GM12878 (cell line): Measurements from ENCODE around the gene VCL. TPM values are rescaled to one million over a fixed set of nuclear protein-coding genes. Genes with fewer than 3 reads are reported as not detected.

Experiments
- ATAC-seq: fragments of 200-7000 bp; cut with Tn5 transposase; 3 replicates; pipeline ENCODE4 v1.9.1; 2020; ENCODE audit warnings: mild to moderate bottlenecking, moderate library complexity
- BruUV-seq: library from RNA; stranded (reverse); fragments of 400-500 nt; replicated peaks from 2 replicates; lab custom pipeline; 2021; lab: Mats Ljungman, UMichigan
- CTCF ChIA-PET: fragments of 300-600 bp; sonication (Branson Sonifier 250); formaldehyde crosslinking; extraction: SDS; loops from one replicate; lab custom pipeline; 2021; ENCODE audit warnings: inconsistent platforms; lab: Yijun Ruan, JAX
- POLR2A ChIA-PET: fragments of 350-600 bp; formaldehyde crosslinking; extraction: SDS; loops from one replicate; lab custom pipeline; 2021; ENCODE audit warnings: inconsistent platforms; lab: Charles Lee
- RAD21 ChIA-PET: fragments of 300-600 bp; sonication (Branson Sonifier 250); formaldehyde crosslinking; loops from one replicate; lab custom pipeline; 2023; ENCODE audit warnings: antibody characterized with exemption; ENCODE audit not compliant: unreplicated experiment; lab: Charles Lee
- SMC1A ChIA-PET: fragments of 300-600 bp; sonication (Branson Sonifier 250); formaldehyde crosslinking; loops from one replicate; lab custom pipeline; 2023; ENCODE audit not compliant: unreplicated experiment, uncharacterized antibody; lab: Charles Lee
- DNase-seq: peaks from one replicate; pipeline ENCODE4 v3.0.0-alpha.2; 2011; ENCODE audit warnings: low read depth, low spot score
- FAIRE-seq: peaks from 3 replicates; lab custom pipeline; 2011; peaks lifted over from hg19 to GRCh38; lab: Jason Lieb, UNC
- H2AFZ ChIP-seq: 2 replicates; pipeline ENCODE4 v1.6.0; 2011; ENCODE audit warnings: low read depth, low read length, control low read depth; ENCODE audit not compliant: control insufficient read depth
- H3K27ac ChIP-seq: 2 replicates; pipeline ENCODE4 v1.5.1; 2011; ENCODE audit warnings: control low read depth; ENCODE audit not compliant: control insufficient read depth, insufficient read depth
- H3K27me3 ChIP-seq, 2 experiments: replicated peaks in 1 of 2; 2 replicates each; pipeline versions ENCODE4 v1.6.0 to v1.6.1; 2011; ENCODE audit warnings: low read length in 1 of 2; ENCODE audit not compliant: control insufficient read depth in 2 of 2, insufficient read depth in 2 of 2
- H3K36me3 ChIP-seq, 2 experiments: 2 replicates each; pipeline ENCODE4 v1.5.1; 2011; ENCODE audit warnings: low read length in 1 of 2; ENCODE audit not compliant: control insufficient read depth in 2 of 2, insufficient read depth in 2 of 2
- H3K4me1 ChIP-seq: 2 replicates; pipeline ENCODE4 v1.6.1; 2011; ENCODE audit warnings: mild to moderate bottlenecking, low read length, moderate library complexity, mixed read lengths; ENCODE audit not compliant: control insufficient read depth, insufficient read depth
- H3K4me2 ChIP-seq: 2 replicates; pipeline ENCODE4 v1.6.0; 2011; ENCODE audit warnings: control low read depth; ENCODE audit not compliant: control insufficient read depth, insufficient read depth
- H3K4me3 ChIP-seq: fragments of 200-600 bp; sonication (generic); 2 replicates; pipeline ENCODE4 v1.5.1; 2016
- H3K79me2 ChIP-seq: 2 replicates; pipeline ENCODE4 v1.6.0; 2011; ENCODE audit warnings: low read length; ENCODE audit not compliant: control insufficient read depth, insufficient read depth
- H3K9ac ChIP-seq: 2 replicates; pipeline ENCODE4 v1.8.0; 2011; ENCODE audit warnings: low read length, control low read depth, mixed read lengths; ENCODE audit not compliant: control insufficient read depth, insufficient read depth
- H3K9me3 ChIP-seq: replicated peaks from 3 replicates; pipeline ENCODE4 v1.5.1; 2011; ENCODE audit warnings: mild to moderate bottlenecking, low read length; ENCODE audit not compliant: control insufficient read depth, insufficient read depth
- H4K20me1 ChIP-seq: 2 replicates; pipeline ENCODE4 v1.6.0; 2011; ENCODE audit not compliant: control insufficient read depth, insufficient read depth
- ASH2L ChIP-seq: fragments of 300-600, 200-600 bp; sonication (generic); IDR thresholded peaks from 2 replicates; pipeline ENCODE4 v1.6.1; 2017; ENCODE audit warnings: low read depth, mild to moderate bottlenecking, borderline replicate concordance
- BRCA1 ChIP-seq: IDR thresholded peaks from 2 replicates; pipeline ENCODE4 v1.6.1; 2011; ENCODE audit warnings: low read depth, low read length, improper control_type of control experiment
- CEBPB ChIP-seq, 2 experiments: fragments of 150-350 bp in 1 of 2; IDR thresholded peaks; 2 replicates each; pipeline ENCODE4 v1.6.1; 2012 to 2014; ENCODE audit warnings: low read depth in 2 of 2, low read length in 2 of 2, borderline replicate concordance in 1 of 2, inconsistent platforms in 1 of 2
- JUND ChIP-seq: IDR thresholded peaks from 2 replicates; pipeline ENCODE4 v1.6.1; 2012; ENCODE audit warnings: low read depth, mild to moderate bottlenecking, low read length, improper control_type of control experiment, moderate library complexity
- KLF5 ChIP-seq: fragments of 450-650 bp; IDR thresholded peaks from 2 replicates; pipeline ENCODE4 v1.6.1; 2014; ENCODE audit warnings: mild to moderate bottlenecking; ENCODE audit not compliant: partially characterized antibody
- NR2C2 ChIP-seq: IDR thresholded peaks from 2 replicates; pipeline ENCODE4 v1.6.1; 2011; ENCODE audit warnings: borderline replicate concordance, low read depth; ENCODE audit not compliant: control insufficient read depth, insufficient read length
- TAF1 ChIP-seq: IDR thresholded peaks from 2 replicates; pipeline ENCODE4 v1.6.1; 2011; ENCODE audit warnings: mild to moderate bottlenecking, low read depth, low read length, borderline replicate concordance
- ZBTB4 ChIP-seq: fragments of 450-650 bp; formaldehyde crosslinking; IDR thresholded peaks from 2 replicates; pipeline ENCODE4 v1.4.0; 2022; ENCODE audit warnings: mild to moderate bottlenecking, moderate library complexity
- WGBS: methylation state at CpG from one replicate; pipeline ENCODE4 v1.1.6; 2016; ENCODE audit warnings: low lambda C conversion rate; ENCODE audit not compliant: insufficient replicate concordance, insufficient coverage; ENCODE audit errors: missing lambda C conversion rate; 5-methylcytosine and 5-hydroxymethylcytosine counted together
- in situ Hi-C: fragments of 300-500 bp; cut with MboI; formaldehyde crosslinking; loops from 9 replicates; pipeline ENCODE4 v1.14.3; 2018; ENCODE audit warnings: mixed read lengths
- intact Hi-C: fragments of 100-400 bp; cut with micrococcal nuclease; formaldehyde crosslinking; loops from one replicate; pipeline ENCODE4 v1.14.2; 2022; ENCODE audit not compliant: unreplicated experiment
- polyA plus RNA-seq, 11 experiments: library from polyadenylated mRNA; depleted of rRNA in 4 of 11; unstranded in 6 of 11; stranded (reverse) in 5 of 11; fragments of >200 nt; fragmentation: Nextera tagmentation in 4 of 11; fragmentation: Illumina TruSeq in 1 of 11; extraction: Ambion mirVana in 4 of 11; extraction: Trizol in 1 of 11; gene quantifications; 1 replicate in 1 of 11; 2 replicates in 10 of 11; pipeline versions ENCODE4 v1.2.1 to v1.2.3, GENCODE V29; 2011 to 2016; ENCODE audit warnings: inconsistent platforms in 2 of 11, missing spikeins in 2 of 11, low read depth in 1 of 11
- total RNA-seq, 4 experiments: library from RNA; depleted of rRNA in 3 of 4; stranded (reverse); fragments of >200 nt in 3 of 4; fragmentation: Illumina TruSeq in 1 of 4; extraction: Trizol in 1 of 4; gene quantifications; 2 replicates each; pipeline versions ENCODE4 v1.2.1 to v1.2.3, GENCODE V29; 2013 to 2021
- TF ChIP-seq, protein P1 (sequence below): IDR thresholded peaks from 2 replicates; pipeline ENCODE4 v1.6.1; 2012; ENCODE audit warnings: improper control_type of control experiment, low read depth, low read length; ENCODE audit not compliant: insufficient replicate concordance

The VCL gene
- total and polyA plus RNA-seq, 10 of the 15 experiments (the other 5 are each of a cell fraction or from before 2014, with no cell fraction given), result 6.7 to 54.6 (median 24.3) TPM

- no peak overlapping the region for H3K9ac ChIP-seq
- no peak for ATAC-seq
- H3K27me3 ChIP-seq, result no peaks in the 10 kb centered on the region
- CTCF ChIA-PET, result interaction anchor here (0.7 to 2.1 kb wide), 5 partner anchors 8 to 110 kb away, joined by 3 to 5 read pairs (median 3); no protein-coding TSS in a partner anchor
- no peak overlapping the region for H3K4me2 ChIP-seq
- H2AFZ ChIP-seq, result no peak overlapping the region
- SMC1A ChIA-PET, result interaction anchor here (0.6 to 1.0 kb wide), 6 partner anchors 9 to 120 kb away, joined by 3 read pairs; no protein-coding TSS in a partner anchor
- H4K20me1 ChIP-seq, result no peaks in the 10 kb centered on the region
- POLR2A ChIA-PET, result interaction anchor here (0.6 to 1.8 kb wide), 2 partner anchors 66 to 111 kb away, joined by 3 to 4 read pairs; no protein-coding TSS in a partner anchor
- no peaks in the 10 kb centered on the region for H3K36me3 ChIP-seq
- BruUV-seq, result no TSS peak
- intact Hi-C loops (no loop called here), in situ Hi-C loops (no loop called here)
- no peak for DNase-seq
- H3K9me3 ChIP-seq, result no peaks in the 10 kb centered on the region
- no peaks in the 10 kb centered on the region for H3K79me2 ChIP-seq
- WGBS, result 59% methylated on average over 16 of the region's 16 CpGs
- FAIRE-seq, result no peak
- no peak overlapping the region for H3K4me3 ChIP-seq
- H3K4me1 ChIP-seq, result peaks cover 2% of the 10 kb centered on the region
- TF ChIP-seq, protein P1, sequence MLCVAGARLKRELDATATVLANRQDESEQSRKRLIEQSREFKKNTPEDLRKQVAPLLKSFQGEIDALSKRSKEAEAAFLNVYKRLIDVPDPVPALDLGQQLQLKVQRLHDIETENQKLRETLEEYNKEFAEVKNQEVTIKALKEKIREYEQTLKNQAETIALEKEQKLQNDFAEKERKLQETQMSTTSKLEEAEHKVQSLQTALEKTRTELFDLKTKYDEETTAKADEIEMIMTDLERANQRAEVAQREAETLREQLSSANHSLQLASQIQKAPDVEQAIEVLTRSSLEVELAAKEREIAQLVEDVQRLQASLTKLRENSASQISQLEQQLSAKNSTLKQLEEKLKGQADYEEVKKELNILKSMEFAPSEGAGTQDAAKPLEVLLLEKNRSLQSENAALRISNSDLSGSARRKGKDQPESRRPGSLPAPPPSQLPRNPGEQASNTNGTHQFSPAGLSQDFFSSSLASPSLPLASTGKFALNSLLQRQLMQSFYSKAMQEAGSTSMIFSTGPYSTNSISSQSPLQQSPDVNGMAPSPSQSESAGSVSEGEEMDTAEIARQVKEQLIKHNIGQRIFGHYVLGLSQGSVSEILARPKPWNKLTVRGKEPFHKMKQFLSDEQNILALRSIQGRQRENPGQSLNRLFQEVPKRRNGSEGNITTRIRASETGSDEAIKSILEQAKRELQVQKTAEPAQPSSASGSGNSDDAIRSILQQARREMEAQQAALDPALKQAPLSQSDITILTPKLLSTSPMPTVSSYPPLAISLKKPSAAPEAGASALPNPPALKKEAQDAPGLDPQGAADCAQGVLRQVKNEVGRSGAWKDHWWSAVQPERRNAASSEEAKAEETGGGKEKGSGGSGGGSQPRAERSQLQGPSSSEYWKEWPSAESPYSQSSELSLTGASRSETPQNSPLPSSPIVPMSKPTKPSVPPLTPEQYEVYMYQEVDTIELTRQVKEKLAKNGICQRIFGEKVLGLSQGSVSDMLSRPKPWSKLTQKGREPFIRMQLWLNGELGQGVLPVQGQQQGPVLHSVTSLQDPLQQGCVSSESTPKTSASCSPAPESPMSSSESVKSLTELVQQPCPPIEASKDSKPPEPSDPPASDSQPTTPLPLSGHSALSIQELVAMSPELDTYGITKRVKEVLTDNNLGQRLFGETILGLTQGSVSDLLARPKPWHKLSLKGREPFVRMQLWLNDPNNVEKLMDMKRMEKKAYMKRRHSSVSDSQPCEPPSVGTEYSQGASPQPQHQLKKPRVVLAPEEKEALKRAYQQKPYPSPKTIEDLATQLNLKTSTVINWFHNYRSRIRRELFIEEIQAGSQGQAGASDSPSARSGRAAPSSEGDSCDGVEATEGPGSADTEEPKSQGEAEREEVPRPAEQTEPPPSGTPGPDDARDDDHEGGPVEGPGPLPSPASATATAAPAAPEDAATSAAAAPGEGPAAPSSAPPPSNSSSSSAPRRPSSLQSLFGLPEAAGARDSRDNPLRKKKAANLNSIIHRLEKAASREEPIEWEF, result no peak
- TF ChIP-seq KLF5 (no peak), BRCA1 (no peak), TAF1 (no peak), ASH2L (no peak), CEBPB (IDR thresholded peaks at IDR 0.05; ENCODE audit: borderline replicate concordance in 1 of 2, low read depth in 2 of 2, low read length in 2 of 2) (no peak), ZBTB4 (no peak), JUND (no peak), NR2C2 (no peak)
- RAD21 ChIA-PET, result no interaction called here
- no peak overlapping the region for H3K27ac ChIP-seq
Measured at GRCh38 chr10:73965890-73966768, 31.8 kb upstream of the VCL start.
